Measurements from ENCODE around the gene GAS6. TPM values are rescaled to one million over a fixed set of nuclear protein-coding genes. Genes with fewer than 3 reads are reported as not detected.

GAS6 gene
- total RNA-seq, 2 donors from 2014 or later: 206 to 254 TPM

DNA sequence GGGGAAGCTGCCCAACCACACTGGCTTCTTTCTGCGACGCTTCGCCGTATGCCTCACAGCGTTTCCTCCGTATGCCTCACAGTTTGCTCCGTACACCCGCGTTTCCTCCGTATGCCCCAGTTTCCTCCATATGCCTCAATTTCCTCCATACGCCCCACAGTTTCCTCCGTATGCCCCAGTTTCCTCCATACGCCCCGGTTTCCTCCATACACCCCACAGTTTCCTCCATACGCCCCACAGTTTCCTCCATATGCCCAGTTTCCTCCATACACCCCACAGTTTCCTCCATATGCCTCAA is 22.6 kb downstream of the GAS6 start:
- Histone ChIP-seq H3K9me3 (no peaks in the 10 kb centered on the region), H3K4me3 (no peak overlapping the region), H3K36me3 (peaks cover 23% of the 10 kb centered on the region), H3K27ac (peak overlapping the region in 1 of 2 donors; percentile 84), H3K27me3 (no peaks in the 10 kb centered on the region), H3K4me1 (peaks cover 0 to 80% of the 10 kb centered on the region in 2 donors)
- TF ChIP-seq, protein P1, sequence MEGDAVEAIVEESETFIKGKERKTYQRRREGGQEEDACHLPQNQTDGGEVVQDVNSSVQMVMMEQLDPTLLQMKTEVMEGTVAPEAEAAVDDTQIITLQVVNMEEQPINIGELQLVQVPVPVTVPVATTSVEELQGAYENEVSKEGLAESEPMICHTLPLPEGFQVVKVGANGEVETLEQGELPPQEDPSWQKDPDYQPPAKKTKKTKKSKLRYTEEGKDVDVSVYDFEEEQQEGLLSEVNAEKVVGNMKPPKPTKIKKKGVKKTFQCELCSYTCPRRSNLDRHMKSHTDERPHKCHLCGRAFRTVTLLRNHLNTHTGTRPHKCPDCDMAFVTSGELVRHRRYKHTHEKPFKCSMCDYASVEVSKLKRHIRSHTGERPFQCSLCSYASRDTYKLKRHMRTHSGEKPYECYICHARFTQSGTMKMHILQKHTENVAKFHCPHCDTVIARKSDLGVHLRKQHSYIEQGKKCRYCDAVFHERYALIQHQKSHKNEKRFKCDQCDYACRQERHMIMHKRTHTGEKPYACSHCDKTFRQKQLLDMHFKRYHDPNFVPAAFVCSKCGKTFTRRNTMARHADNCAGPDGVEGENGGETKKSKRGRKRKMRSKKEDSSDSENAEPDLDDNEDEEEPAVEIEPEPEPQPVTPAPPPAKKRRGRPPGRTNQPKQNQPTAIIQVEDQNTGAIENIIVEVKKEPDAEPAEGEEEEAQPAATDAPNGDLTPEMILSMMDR (IDR thresholded peaks at IDR 0.05): no peak
- no peak for DNase-seq (ENCODE audit: low spot score)

DNA sequence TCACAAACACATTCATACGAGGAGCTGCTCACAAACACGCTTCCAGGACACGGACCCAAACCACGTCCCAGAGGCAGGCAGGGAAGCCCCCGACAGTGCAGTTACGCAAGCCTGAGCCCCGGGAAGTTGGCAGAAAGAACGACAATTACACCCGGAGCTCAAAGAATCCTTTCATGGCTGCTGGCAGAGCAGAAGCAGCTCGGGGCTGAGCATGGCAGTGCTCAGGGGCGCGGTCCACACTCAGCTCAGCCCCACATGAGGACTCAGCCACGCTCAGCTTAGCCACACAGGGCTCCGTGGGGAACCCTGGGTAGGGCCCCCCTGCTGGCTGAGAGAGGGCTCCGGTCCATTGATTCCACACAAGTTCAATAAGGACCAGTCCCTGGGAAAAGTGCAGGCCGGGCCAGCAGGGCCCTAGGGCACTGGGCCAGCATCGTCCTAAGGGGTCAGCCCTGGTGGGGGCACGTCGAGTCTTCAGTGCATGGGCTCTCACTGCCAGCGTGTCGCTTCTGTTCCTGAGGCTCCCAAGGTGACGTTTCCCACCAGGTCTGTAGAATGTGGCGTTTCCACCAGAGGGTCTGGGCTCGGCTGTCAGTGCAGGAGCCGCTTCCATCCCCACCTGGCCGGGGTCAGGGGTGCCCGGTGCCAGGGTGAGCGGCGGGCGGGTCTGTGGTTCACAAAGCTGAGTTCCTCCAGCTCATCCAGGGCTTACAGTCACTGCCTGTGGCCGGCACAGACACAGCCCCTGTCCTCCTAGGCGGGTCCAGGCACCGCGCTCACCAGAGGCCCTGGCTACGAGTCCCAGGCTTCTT is 23.1 kb downstream of the GAS6 start:
- Histone ChIP-seq H3K27me3 (no peaks in the 10 kb centered on the region), H3K4me1 (peaks cover 0 to 80% of the 10 kb centered on the region in 2 donors), H3K27ac (peak overlapping the region; percentile 67 to 84), H3K9me3 (no peaks in the 10 kb centered on the region), H3K36me3 (peaks cover 18% of the 10 kb centered on the region), H3K4me3 (no peak overlapping the region)
- TF ChIP-seq, protein P1 (IDR thresholded peaks at IDR 0.05): no peak
- no peak for DNase-seq (ENCODE audit: low spot score)

- Histone ChIP-seq H3K36me3 (peaks cover 19% of the 10 kb centered on the region), H3K9me3 (no peaks in the 10 kb centered on the region), H3K4me3 (no peak overlapping the region), H3K4me1 (peaks cover 0 to 74% of the 10 kb centered on the region in 2 donors), H3K27ac (peak overlapping the region; percentile 67 to 84), H3K27me3 (no peaks in the 10 kb centered on the region)
- TF ChIP-seq, protein P1 (IDR thresholded peaks at IDR 0.05): no peak
- no peak for DNase-seq (ENCODE audit: low spot score)
Observed at GRCh38 chr13:113839536-113840204, 24.2 kb downstream of the GAS6 start.

DNA sequence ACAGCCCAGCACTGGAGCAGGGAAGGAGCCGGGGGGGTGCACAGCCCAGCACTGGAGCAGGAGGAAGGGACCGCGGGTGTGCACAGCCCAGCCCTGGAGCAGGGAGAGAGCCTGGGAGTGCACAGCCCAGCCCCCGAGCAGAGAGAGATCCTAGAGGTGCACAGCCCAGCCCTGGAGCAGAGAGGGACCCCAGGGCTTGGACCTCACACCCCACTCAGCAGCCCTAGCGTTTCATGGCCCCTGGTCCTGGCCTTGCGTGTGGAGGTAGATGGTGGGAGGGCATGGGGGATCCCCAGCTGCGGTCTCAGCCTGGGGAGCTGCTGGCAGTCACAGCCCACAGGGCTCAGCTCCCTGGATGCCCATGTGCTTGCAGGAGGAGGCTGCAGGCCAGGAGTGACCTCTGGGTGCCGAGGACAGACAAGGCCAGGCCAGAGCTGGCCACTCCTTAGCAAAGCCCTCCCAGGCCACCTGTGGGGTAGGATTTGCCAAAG is 25.1 kb downstream of the GAS6 start:
- Histone ChIP-seq H3K4me1 (peaks cover 0 to 65% of the 10 kb centered on the region in 2 donors), H3K36me3 (peaks cover 21% of the 10 kb centered on the region), H3K4me3 (peak overlapping the region in 1 of 2 donors; percentile 1), H3K27me3 (no peaks in the 10 kb centered on the region), H3K9me3 (no peaks in the 10 kb centered on the region), H3K27ac (peak overlapping the region; percentile 67 to 84)
- TF ChIP-seq, protein P1 (IDR thresholded peaks at IDR 0.05): no peak
- DNase-seq (ENCODE audit: low spot score): no peak

- peak; percentile 95 for DNase-seq (ENCODE audit: low spot score)
- H3K4me3 ChIP-seq: peak overlapping the region in 1 of 2 donors; percentile 1
- peak overlapping the region; percentile 84 to 91 for H3K27ac ChIP-seq
- TF ChIP-seq, protein P1 (IDR thresholded peaks at IDR 0.05): no peak
- peaks cover 31% of the 10 kb centered on the region for H3K36me3 ChIP-seq
- no peaks in the 10 kb centered on the region for H3K9me3 ChIP-seq
- no peaks in the 10 kb centered on the region for H3K27me3 ChIP-seq
- peaks cover 0 to 55% of the 10 kb centered on the region in 2 donors for H3K4me1 ChIP-seq
Observed at GRCh38 chr13:113837560-113838355, 26.1 kb downstream of the GAS6 start.

All from right atrium auricular region (tissue), 2 donors.